Fibroblast of lung (primary cell): Measurements from ENCODE around the gene DLEU7. TPM values are rescaled to one million over a fixed set of nuclear protein-coding genes. Genes with fewer than 3 reads are reported as not detected.

Experiments used
- DNase-seq, 2 donors: peaks; one replicate each; pipeline versions ENCODE4 v3.0.0 to v3.0.0-alpha.2; 2010; ENCODE audit warnings: low read depth in 2 of 2
- H2AFZ ChIP-seq: 2 replicates; pipeline ENCODE4 v1.5.1; 2012; ENCODE audit warnings: low read length, control low read depth, inconsistent platforms
- H3K27ac ChIP-seq: 2 replicates; pipeline ENCODE4 v1.5.1; 2011; ENCODE audit warnings: low read length, control low read depth; ENCODE audit not compliant: insufficient read depth
- H3K27me3 ChIP-seq: 2 replicates; pipeline ENCODE4 v1.5.1; 2011; ENCODE audit warnings: mild to moderate bottlenecking, low read length; ENCODE audit not compliant: control insufficient read depth, insufficient read depth
- H3K36me3 ChIP-seq: 2 replicates; pipeline ENCODE4 v1.5.1; 2011; ENCODE audit warnings: low read length; ENCODE audit not compliant: control insufficient read depth, insufficient read depth
- H3K4me1 ChIP-seq: 2 replicates; pipeline ENCODE4 v1.5.1; 2011; ENCODE audit warnings: low read length; ENCODE audit not compliant: control insufficient read depth, insufficient read depth; ENCODE audit errors: extremely low read depth
- H3K4me2 ChIP-seq: 2 replicates; pipeline ENCODE4 v1.5.1; 2011; ENCODE audit warnings: low read length, control low read depth; ENCODE audit not compliant: insufficient read depth; ENCODE audit errors: extremely low read depth
- H3K4me3 ChIP-seq, 4 experiments: fragments of 200-600 bp in 1 of 4; sonication (generic) in 1 of 4; replicated peaks in 1 of 4; 2 replicates each; pipeline ENCODE4 v1.5.1; 2011 to 2016; ENCODE audit warnings: low read length in 4 of 4, low read depth in 3 of 4, mild to moderate bottlenecking in 3 of 4, control low read depth in 2 of 4, inconsistent platforms in 1 of 4, mixed read lengths in 1 of 4; ENCODE audit not compliant: insufficient read depth in 1 of 4; ENCODE audit errors: control extremely low read depth in 1 of 4
- H3K79me2 ChIP-seq: 2 replicates; pipeline ENCODE4 v1.5.1; 2012; ENCODE audit warnings: mild to moderate bottlenecking, low read length, inconsistent platforms; ENCODE audit not compliant: control insufficient read depth, insufficient read depth
- H3K9ac ChIP-seq: 2 replicates; pipeline ENCODE4 v1.5.1; 2011; ENCODE audit warnings: mild to moderate bottlenecking, low read length, control low read depth; ENCODE audit not compliant: insufficient read depth
- H3K9me3 ChIP-seq: 2 replicates; pipeline ENCODE4 v1.5.1; 2012; ENCODE audit warnings: low read depth, low read length; ENCODE audit not compliant: control insufficient read depth, insufficient read depth
- H4K20me1 ChIP-seq: 2 replicates; pipeline ENCODE4 v1.5.1; 2011; ENCODE audit warnings: low read length; ENCODE audit not compliant: control insufficient read depth, insufficient read depth; ENCODE audit errors: extremely low read depth
- CTCF ChIP-seq, 2 donors: IDR thresholded peaks in 1 of 2; conservative IDR thresholded peaks in 1 of 2; 1 replicate in 1 of 2; 2 replicates in 1 of 2; pipeline ENCODE4 v1.5.1; 2011 to 2012; ENCODE audit warnings: low read length in 2 of 2, control low read depth in 1 of 2, inconsistent platforms in 1 of 2, low read depth in 1 of 2, mild to moderate bottlenecking in 1 of 2
- EZH2 ChIP-seq: IDR thresholded peaks from 2 replicates; pipeline ENCODE4 v1.5.1; 2012; ENCODE audit warnings: low read length, control low read depth, mild to moderate bottlenecking; ENCODE audit errors: missing control alignments
- polyA plus RNA-seq, 2 donors: library from polyadenylated mRNA; depleted of rRNA in 1 of 2; stranded (reverse) in 1 of 2; unstranded in 1 of 2; fragments of >200 nt; gene quantifications; 2 replicates each; pipeline ENCODE4 v1.2.1, GENCODE V29; 2011 to 2012; ENCODE audit warnings: missing spikeins in 1 of 2
- total RNA-seq: library from RNA; depleted of rRNA; stranded (reverse); fragments of >200 nt; gene quantifications from 2 replicates; pipeline ENCODE4 v1.2.1, GENCODE V29; 2014

DLEU7 gene
- total and polyA plus RNA-seq, 2 donors (not counting 1 experiment from before 2014, with no cell fraction given), result not detected

DNA sequence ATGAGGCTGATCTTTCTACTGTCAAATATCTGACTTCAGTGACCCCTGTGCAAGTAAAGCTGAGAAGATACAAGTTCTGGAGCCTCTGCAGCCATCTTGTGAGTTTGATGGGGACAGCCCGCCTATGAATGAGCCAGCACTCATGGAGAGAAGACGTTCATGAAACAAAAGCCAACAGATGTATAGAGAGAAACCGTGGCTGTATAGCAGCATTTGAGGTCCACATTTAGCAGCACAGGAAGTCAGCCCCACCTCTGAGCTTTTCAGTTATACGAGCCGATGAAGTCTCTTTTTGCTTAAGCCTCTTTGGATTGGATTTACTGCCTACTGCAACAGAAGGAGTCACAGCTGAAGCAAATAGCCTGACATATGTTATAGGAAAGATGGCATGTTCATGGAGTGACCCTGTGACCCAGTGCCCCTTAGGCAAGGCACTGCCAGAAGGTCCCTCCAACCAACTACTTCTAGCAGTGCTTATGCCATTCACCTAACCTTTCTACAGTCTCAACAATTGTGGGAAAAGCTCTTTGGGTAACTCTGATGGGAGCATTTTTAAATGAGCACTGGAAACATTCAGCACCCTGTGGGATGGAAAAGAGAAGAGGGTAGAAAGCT, 3.5 kb upstream of the DLEU7 start:
- no peaks in the 10 kb centered on the region for H3K9me3 ChIP-seq
- H3K4me2 ChIP-seq, result no peak overlapping the region
- no peak for TF ChIP-seq EZH2
- TF ChIP-seq CTCF (conservative IDR thresholded peaks at IDR 0.05 in 1 of 2, IDR thresholded peaks at IDR 0.05 in 1 of 2; ENCODE audit: low read depth in 1 of 2, low read length in 2 of 2), result no peak

DNA sequence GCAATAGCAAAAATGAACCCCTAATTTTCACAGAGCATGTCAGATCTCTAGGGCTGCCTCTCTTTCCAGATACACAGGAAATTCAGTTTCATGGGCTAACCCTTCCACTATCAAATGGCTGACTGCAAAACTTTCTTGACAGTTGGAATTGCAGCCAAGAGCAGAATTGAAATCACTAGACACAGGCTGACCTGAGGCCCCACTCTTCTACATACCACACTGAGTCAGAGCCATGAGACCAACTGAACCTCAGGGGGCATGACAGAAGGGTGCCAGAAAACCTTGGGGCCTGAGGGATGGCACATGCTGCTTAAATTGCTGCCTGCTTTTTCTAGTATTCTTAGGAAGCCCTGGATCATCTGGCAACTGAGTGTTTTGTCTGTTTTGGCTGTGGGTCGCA, 1.7 kb upstream of the DLEU7 start:
- Histone ChIP-seq H3K79me2 (no peaks in the 10 kb centered on the region), H2AFZ (no peak overlapping the region), H4K20me1 (no peaks in the 10 kb centered on the region), H3K4me2 (no peak overlapping the region), H3K4me3 (no peak overlapping the region), H3K9ac (no peak overlapping the region), H3K27me3 (peaks cover 3% of the 10 kb centered on the region), H3K4me1 (no peaks in the 10 kb centered on the region), H3K27ac (no peak overlapping the region), H3K9me3 (no peaks in the 10 kb centered on the region), H3K36me3 (no peaks in the 10 kb centered on the region)
- TF ChIP-seq EZH2, result no peak
- TF ChIP-seq CTCF (conservative IDR thresholded peaks at IDR 0.05 in 1 of 2, IDR thresholded peaks at IDR 0.05 in 1 of 2; ENCODE audit: low read depth in 1 of 2, low read length in 2 of 2), result no peak
- peak; percentile 18 to 36 for DNase-seq

More for the DNA sequence above, 3.5 kb upstream of the DLEU7 start:
- no peaks in the 10 kb centered on the region for H3K4me1 ChIP-seq
- H3K27me3 ChIP-seq, result no peaks in the 10 kb centered on the region
- no peaks in the 10 kb centered on the region for H4K20me1 ChIP-seq
- no peak for DNase-seq
- H3K9ac ChIP-seq, result no peak overlapping the region
- H3K4me3 ChIP-seq, result no peak overlapping the region
- H3K79me2 ChIP-seq, result no peaks in the 10 kb centered on the region
- H2AFZ ChIP-seq, result no peak overlapping the region
- H3K36me3 ChIP-seq, result no peaks in the 10 kb centered on the region
- H3K27ac ChIP-seq, result no peak overlapping the region

DNA sequence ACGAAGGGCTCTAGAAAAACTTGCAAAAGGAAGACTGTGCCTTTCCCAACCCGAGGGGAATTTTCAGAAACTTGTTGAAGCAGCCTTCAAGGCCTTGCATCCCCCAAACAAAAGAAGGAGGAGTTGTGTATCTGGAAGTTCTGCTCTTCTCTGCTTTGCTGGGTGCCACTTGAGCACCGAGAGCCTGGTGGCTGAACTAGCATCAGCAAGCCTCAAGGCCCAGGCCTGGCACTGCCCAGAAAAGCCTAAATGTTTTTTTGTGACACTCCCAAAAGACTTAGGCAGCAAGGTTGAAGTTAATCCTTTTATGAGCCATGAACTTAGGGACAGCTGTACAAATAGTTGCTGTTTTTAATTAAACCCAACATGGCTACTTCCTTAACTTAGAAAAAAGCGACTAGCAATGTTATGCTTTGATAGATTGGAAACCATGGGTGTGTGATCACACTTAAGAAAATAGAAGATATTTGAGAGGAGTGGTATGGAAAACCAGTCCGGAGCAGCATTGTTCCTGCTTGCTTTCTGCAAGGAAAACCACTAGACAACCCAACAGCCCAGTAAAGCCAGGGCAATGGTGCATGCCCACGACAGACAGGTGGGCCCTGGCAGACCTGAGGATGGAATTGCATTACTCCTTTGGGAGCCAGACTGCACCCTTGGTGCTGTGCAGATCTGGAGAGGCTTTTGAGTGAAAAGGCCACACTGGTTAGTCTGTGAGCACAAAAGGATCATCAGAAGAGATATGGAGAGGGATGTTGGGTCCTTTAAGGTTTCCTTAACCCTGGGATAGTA, 788 bp upstream of the DLEU7 start:
- no peaks in the 10 kb centered on the region for H3K4me1 ChIP-seq
- H3K9me3 ChIP-seq, result no peaks in the 10 kb centered on the region
- H3K4me2 ChIP-seq, result no peak overlapping the region
- no peak for TF ChIP-seq EZH2
- TF ChIP-seq CTCF (conservative IDR thresholded peaks at IDR 0.05 in 1 of 2, IDR thresholded peaks at IDR 0.05 in 1 of 2; ENCODE audit: low read depth in 1 of 2, low read length in 2 of 2), result no peak
- no peak overlapping the region for H3K9ac ChIP-seq
- DNase-seq, result no peak
- no peaks in the 10 kb centered on the region for H4K20me1 ChIP-seq
- H3K27ac ChIP-seq, result no peak overlapping the region
- H3K79me2 ChIP-seq, result no peaks in the 10 kb centered on the region
- no peaks in the 10 kb centered on the region for H3K36me3 ChIP-seq
- no peak overlapping the region for H3K4me3 ChIP-seq
- peaks cover 3% of the 10 kb centered on the region for H3K27me3 ChIP-seq
- no peak overlapping the region for H2AFZ ChIP-seq
